DLD1 (cell line): ENCODE measurements around the gene TCOF1.
"Not testable (repeated sequence)": the region's sequence is repeated elsewhere in the genome, so short reads cannot be mapped to it uniquely, and the experiment has no call there.

ENCODE experiments used
- in situ Hi-C: cut with HindIII; loops from 2 replicates; pipeline ENCODE4 v1.10.0; 2017; ENCODE audit warnings: low sequenced_read_pairs

TCOF1 gene

GRCh38 chr5:150413902-150414790, 56.6 kb downstream of the TCOF1 start:
- in situ Hi-C loops = not testable (repeated sequence)

- in situ Hi-C loops = no loop called here
These were observed 62.3 kb downstream of the TCOF1 start for GRCh38 chr5:150419630-150420270.

- in situ Hi-C loops = no loop called here
These were observed 64.6 kb downstream of the TCOF1 start for GRCh38 chr5:150422075-150422474.

- in situ Hi-C loops = no loop called here
These were observed 65.3 kb downstream of the TCOF1 start for GRCh38 chr5:150422758-150423157.

- in situ Hi-C loops = not testable (repeated sequence)
These were observed 68.7 kb downstream of the TCOF1 start for GRCh38 chr5:150426165-150426564.

GRCh38 chr5:150428106-150428876, 70.8 kb downstream of the TCOF1 start:
- in situ Hi-C loops = no loop called here

GRCh38 chr5:150428978-150429377, 71.5 kb downstream of the TCOF1 start:
- in situ Hi-C loops = no loop called here

GRCh38 chr5:150429410-150429873, 71.9 kb downstream of the TCOF1 start:
- in situ Hi-C loops = no loop called here

- in situ Hi-C loops = no loop called here
These were observed 73.6 kb downstream of the TCOF1 start for GRCh38 chr5:150431048-150431447.

- in situ Hi-C loops = no loop called here
These were observed 74.1 kb downstream of the TCOF1 start for GRCh38 chr5:150431574-150431973.

GRCh38 chr5:150434464-150434863, 77.0 kb downstream of the TCOF1 start:
- in situ Hi-C loops = no loop called here

- in situ Hi-C loops = no loop called here
These were observed 78.7 kb downstream of the TCOF1 start for GRCh38 chr5:150436141-150436680.

- in situ Hi-C loops = no loop called here
These were observed 81.5 kb downstream of the TCOF1 start for GRCh38 chr5:150438873-150439546.

- in situ Hi-C loops = no loop called here
These were observed 83.7 kb downstream of the TCOF1 start for GRCh38 chr5:150440948-150441812.

- in situ Hi-C loops = no loop called here
These were observed 84.6 kb downstream of the TCOF1 start for GRCh38 chr5:150441813-150442698.

- in situ Hi-C loops = no loop called here
These were observed 85.2 kb downstream of the TCOF1 start for GRCh38 chr5:150442699-150443080.

- in situ Hi-C loops = no loop called here
These were observed 86.0 kb downstream of the TCOF1 start for GRCh38 chr5:150443242-150444075.

GRCh38 chr5:150444770-150445169, 87.3 kb downstream of the TCOF1 start:
- in situ Hi-C loops = no loop called here
